GM23338 (cell line): ENCODE measurements around the gene MED19. TPM values are rescaled to one million over a fixed set of nuclear protein-coding genes. Genes with fewer than 3 reads are reported as not detected.

Experiments used
- ATAC-seq: fragments of 200-7000 bp; cut with Tn5 transposase; 3 replicates; pipeline ENCODE4 v1.9.1; 2020
- DNase-seq: peaks from one replicate; pipeline ENCODE4 v3.0.0-alpha.2; 2015; ENCODE audit warnings: low spot score
- H2AFZ ChIP-seq: fragments of 200-600 bp; sonication (generic); 2 replicates; pipeline ENCODE4 v1.8.0; 2016; ENCODE audit warnings: antibody characterized with exemption, mild to moderate bottlenecking, moderate library complexity
- H3F3A ChIP-seq: fragments of 200-600 bp; sonication (generic); replicated peaks from 2 replicates; pipeline ENCODE4 v1.8.0; 2017; ENCODE audit warnings: antibody characterized with exemption, mixed run types, low read depth
- H3K27ac ChIP-seq: fragments of 200-600 bp; sonication (generic); 2 replicates; pipeline ENCODE4 v1.6.1; 2016; ENCODE audit warnings: low read depth
- H3K27me3 ChIP-seq: fragments of 200-600 bp; sonication (generic); 2 replicates; pipeline ENCODE4 v1.8.0; 2016; ENCODE audit warnings: mild to moderate bottlenecking, mixed run types, moderate library complexity; ENCODE audit not compliant: insufficient read depth
- H3K36me3 ChIP-seq: fragments of 200-600 bp; sonication (generic); 2 replicates; pipeline ENCODE4 v1.8.0; 2016; ENCODE audit warnings: mild to moderate bottlenecking; ENCODE audit not compliant: insufficient read depth
- H3K4me1 ChIP-seq: fragments of 200-600 bp; sonication (generic); 2 replicates; pipeline ENCODE4 v1.8.0; 2016; ENCODE audit warnings: mild to moderate bottlenecking, moderate library complexity; ENCODE audit not compliant: insufficient read depth
- H3K4me2 ChIP-seq: fragments of 200-600 bp; sonication (generic); 2 replicates; pipeline ENCODE4 v1.7.1; 2017; ENCODE audit warnings: mixed run types
- H3K4me3 ChIP-seq: fragments of 200-600 bp; sonication (generic); 2 replicates; pipeline ENCODE4 v1.6.1; 2016; ENCODE audit warnings: mixed run types
- H3K79me2 ChIP-seq: fragments of 200-600 bp; sonication (generic); replicated peaks from 2 replicates; pipeline ENCODE4 v1.8.0; 2017; ENCODE audit warnings: mild to moderate bottlenecking; ENCODE audit not compliant: insufficient read depth
- H3K9me2 ChIP-seq: fragments of 200-600 bp; sonication (generic); 2 replicates; pipeline ENCODE4 v1.8.0; 2017; ENCODE audit not compliant: insufficient read depth
- H4K20me1 ChIP-seq: fragments of 200-600 bp; sonication (generic); replicated peaks from 2 replicates; pipeline ENCODE4 v1.8.0; 2017; ENCODE audit warnings: mild to moderate bottlenecking; ENCODE audit not compliant: insufficient read depth
- H3K27ac Mint-ChIP-seq: 2 replicates; pipeline ENCODE4 v1.8.0; 2020; ENCODE audit warnings: inconsistent platforms, mild to moderate bottlenecking, moderate library complexity, mixed read lengths
- H3K27me3 Mint-ChIP-seq: 3 replicates; pipeline ENCODE4 v1.8.0; 2022; ENCODE audit warnings: low read depth, mild to moderate bottlenecking, moderate library complexity, mixed read lengths, inconsistent platforms; ENCODE audit not compliant: insufficient read depth, poor library complexity
- H3K36me3 Mint-ChIP-seq: 3 replicates; pipeline ENCODE4 v1.8.0; 2021; ENCODE audit warnings: low read depth, mild to moderate bottlenecking, inconsistent platforms, moderate library complexity, mixed read lengths
- H3K4me1 Mint-ChIP-seq: 3 replicates; pipeline ENCODE4 v1.8.0; 2020; ENCODE audit warnings: mild to moderate bottlenecking, inconsistent platforms, mixed read lengths
- H3K4me3 Mint-ChIP-seq: 3 replicates; pipeline ENCODE4 v1.8.0; 2021; ENCODE audit warnings: moderate library complexity, mild to moderate bottlenecking, inconsistent platforms, mixed read lengths
- H3K9me3 Mint-ChIP-seq: 3 replicates; pipeline ENCODE4 v1.8.0; 2020; ENCODE audit warnings: moderate library complexity, mild to moderate bottlenecking, inconsistent platforms, mixed read lengths
- CREB1 ChIP-seq: fragments of 250-450 bp; sonication (Bioruptor Pico); IDR thresholded peaks from 2 replicates; pipeline ENCODE4 v1.5.0; 2020; ENCODE audit warnings: low read depth, mild to moderate bottlenecking, moderate library complexity
- ETS1 ChIP-seq: IDR thresholded peaks from 2 replicates; pipeline ENCODE4 v1.6.1; 2016; ENCODE audit warnings: antibody characterized with exemption
- EZH2phosphoT487 ChIP-seq: fragments of 200-600 bp; sonication (generic); IDR thresholded peaks from one replicate; pipeline ENCODE4 v1.8.1; 2018; ENCODE audit warnings: antibody characterized with exemption; ENCODE audit not compliant: unreplicated experiment
- JUNB ChIP-seq: IDR thresholded peaks from one replicate; pipeline ENCODE4 v1.6.1; 2016; ENCODE audit warnings: antibody characterized with exemption; ENCODE audit not compliant: unreplicated experiment
- NANOG ChIP-seq: IDR thresholded peaks from 2 replicates; pipeline ENCODE4 v1.6.1; 2016; ENCODE audit warnings: antibody characterized with exemption, borderline replicate concordance
- POLR2AphosphoS5 ChIP-seq: IDR thresholded peaks from 2 replicates; pipeline ENCODE4 v1.6.1; 2016; ENCODE audit warnings: antibody characterized with exemption, low read depth
- STAT1 ChIP-seq: IDR thresholded peaks from one replicate; pipeline ENCODE4 v1.6.1; 2016; ENCODE audit warnings: antibody characterized with exemption; ENCODE audit not compliant: unreplicated experiment
- ZNF114 ChIP-seq: fragments of 250-450 bp; sonication (Bioruptor Pico); IDR thresholded peaks from 2 replicates; pipeline ENCODE4 v1.5.0; 2020; ENCODE audit warnings: mild to moderate bottlenecking, moderate library complexity
- ZNF462 ChIP-seq: fragments of 250-450 bp; sonication (Bioruptor Pico); IDR thresholded peaks from 2 replicates; pipeline ENCODE4 v1.5.0; 2020; ENCODE audit warnings: mild to moderate bottlenecking, moderate library complexity
- polyA plus RNA-seq: library from polyadenylated mRNA; unstranded; fragments of >200 nt; fragmentation: Nextera tagmentation; extraction: Ambion mirVana; gene quantifications from 2 replicates; pipeline ENCODE4 v1.2.1, GENCODE V29; 2016
- total RNA-seq: library from RNA; depleted of rRNA; stranded (reverse); fragments of >200 nt; shearing (Covaris generic); gene quantifications from 2 replicates; pipeline ENCODE4 v1.2.3, GENCODE V29; 2014

Gene MED19
- total and polyA plus RNA-seq, 2 experiments from 2014 or later: 17.7 to 64.9 TPM

- TF ChIP-seq ZNF462 (no peak), STAT1 (no peak)
Observed at GRCh38 chr11:57751176-57751575, 39.2 kb upstream of the MED19 start (continued).

GRCh38 chr11:57746920-57747319, 34.9 kb upstream of the MED19 start:
- DNase-seq: no peak
- peak overlapping the region; percentile 39; the same call in 1 of the 2 replicates for H3K27ac Mint-ChIP-seq
- H3K27me3 ChIP-seq: no peaks in the 10 kb centered on the region
- peaks cover 5% of the 10 kb centered on the region for H3K4me1 ChIP-seq
- no peaks in the 10 kb centered on the region for H3K9me3 Mint-ChIP-seq
- peaks cover 14% of the 10 kb centered on the region for H3K36me3 ChIP-seq
- no peaks in the 10 kb centered on the region for H4K20me1 ChIP-seq
- H3K4me1 Mint-ChIP-seq: peaks cover 15% of the 10 kb centered on the region
- peaks cover 35% of the 10 kb centered on the region for H3K36me3 Mint-ChIP-seq
- peaks cover 18% of the 10 kb centered on the region for H3K79me2 ChIP-seq
- H3K4me3 ChIP-seq: no peak overlapping the region
- no peak overlapping the region; the same call in 2 of the 3 replicates for H3K4me3 Mint-ChIP-seq
- peaks cover 12% of the 10 kb centered on the region; the same call in 1 of the 2 replicates for H3F3A ChIP-seq
- ATAC-seq: no peak
- H3K4me2 ChIP-seq: no peak overlapping the region
- TF ChIP-seq ZNF114 (CRISPR knock-in tag): no peak
- no peak for TF ChIP-seq CREB1 (CRISPR knock-in tag)
- no peak for TF ChIP-seq POLR2AphosphoS5
- TF ChIP-seq ETS1: no peak
- TF ChIP-seq ZNF462: no peak
- no peak for TF ChIP-seq JUNB
- TF ChIP-seq STAT1: no peak
- TF ChIP-seq EZH2phosphoT487: no peak
- TF ChIP-seq NANOG: no peak
- H3K9me2 ChIP-seq: no peaks in the 10 kb centered on the region
- no peak overlapping the region for H2AFZ ChIP-seq
- 0 out of 2 replicates have a peak overlapping the region, but pooled peaks have one; percentile 15 for H3K27ac ChIP-seq
- H3K27me3 Mint-ChIP-seq: peaks cover 11% of the 10 kb centered on the region
